ENCODE results near the gene DOC2B. TPM values are rescaled to one million over a fixed set of nuclear protein-coding genes. Genes with fewer than 3 reads are reported as not detected.
"Not testable (repeated sequence)": the region's sequence is repeated elsewhere in the genome, so short reads cannot be mapped to it uniquely, and the experiment has no call there.

Gene DOC2B
- total RNA-seq, 4 donors from 2014 or later = 3.6 to 8.5 (median 6.7) TPM

DNA sequence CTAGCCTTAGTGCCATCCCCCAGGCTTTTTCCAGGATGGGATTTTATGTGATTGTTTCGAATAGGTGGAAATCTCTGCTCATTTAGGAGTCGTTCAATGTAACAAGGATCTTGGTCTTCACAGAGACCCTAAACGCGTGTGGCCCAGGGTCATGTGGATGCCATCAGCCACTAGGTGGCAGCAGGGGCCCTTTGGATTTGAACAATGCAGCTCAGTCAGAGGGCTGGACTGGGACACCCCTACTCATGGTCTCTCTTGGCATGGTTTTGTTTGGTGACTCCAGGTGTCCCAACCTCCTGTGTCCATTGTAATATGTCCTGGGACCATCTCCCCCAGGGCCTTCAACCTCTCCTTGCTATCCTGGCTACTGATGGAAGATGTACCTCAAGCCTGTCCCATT lies 44.9 kb downstream of the DOC2B start:
- H3K36me3 ChIP-seq; H3K4me3 ChIP-seq (replicated peaks in 1 of 3); H3K9me3 ChIP-seq; intact Hi-C loops (cut with DNase I); H3K27me3 ChIP-seq; H3K4me1 ChIP-seq; H3K27ac ChIP-seq: not testable (repeated sequence)
- 0% methylated on average over 1 of the region's 4 CpGs; no CpG with 5 or more reads in 1 of the 2 donors for WGBS, 2 donors
- peak; percentile 75 to 77 for DNase-seq
- peak in 2 of 6 experiments; percentile 44 to 55 for TF ChIP-seq CTCF (IDR thresholded peaks at IDR 0.05)

GRCh38 chr17:135895-136294 lies 45.6 kb downstream of the DOC2B start:
- H3K9me3 ChIP-seq; DNase-seq; H3K36me3 ChIP-seq; H3K4me3 ChIP-seq (replicated peaks in 1 of 3); intact Hi-C loops (cut with DNase I); H3K27ac ChIP-seq; H3K27me3 ChIP-seq; H3K4me1 ChIP-seq: not testable (repeated sequence)
- WGBS, 2 donors = no CpG with 5 or more reads among the region's 1 CpG

DNA sequence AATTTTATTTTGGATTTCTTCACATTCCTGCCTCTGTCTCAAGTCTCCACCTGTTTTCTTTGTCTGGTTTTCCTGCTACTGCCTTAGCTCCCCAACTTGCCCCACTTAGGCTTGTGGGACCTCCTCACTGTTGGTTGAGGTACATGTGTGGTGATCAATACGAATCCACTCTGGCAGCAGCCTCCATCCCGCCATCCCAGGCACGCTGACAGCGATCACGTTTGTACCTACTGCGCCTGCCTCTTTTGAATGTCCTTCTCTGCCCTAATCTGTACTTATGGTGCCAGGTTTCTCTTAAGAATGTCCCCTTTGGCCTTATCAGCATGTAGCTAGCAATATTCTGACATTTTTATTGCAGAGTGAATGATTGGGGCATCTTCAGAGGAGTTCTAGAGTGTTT lies 46.4 kb downstream of the DOC2B start:
- DNase-seq; intact Hi-C loops (cut with DNase I); H3K4me3 ChIP-seq (replicated peaks in 1 of 3); H3K27ac ChIP-seq; H3K27me3 ChIP-seq; H3K4me1 ChIP-seq; H3K36me3 ChIP-seq; H3K9me3 ChIP-seq: not testable (repeated sequence)
- 81 to 82% methylated on average over 5 to 6 of the region's 6 CpGs for WGBS, 2 donors

GRCh38 chr17:134332-134785 lies 47.1 kb downstream of the DOC2B start:
- H3K36me3 ChIP-seq; H3K4me3 ChIP-seq (replicated peaks in 1 of 3); H3K4me1 ChIP-seq; H3K27ac ChIP-seq; H3K9me3 ChIP-seq; H3K27me3 ChIP-seq; DNase-seq; intact Hi-C loops (cut with DNase I): not testable (repeated sequence)
- WGBS, 2 donors = 60% methylated on average over 1 of the region's 25 CpGs; no CpG with 5 or more reads in 1 of the 2 donors

- no CpG with 5 or more reads among the region's 40 CpGs for WGBS, 2 donors
- DNase-seq; H3K4me3 ChIP-seq (replicated peaks in 1 of 3); intact Hi-C loops (cut with DNase I); H3K9me3 ChIP-seq; H3K27me3 ChIP-seq; H3K36me3 ChIP-seq; H3K27ac ChIP-seq; H3K4me1 ChIP-seq: not testable (repeated sequence)
These were observed 47.5 kb downstream of the DOC2B start for GRCh38 chr17:133932-134331.

DNA sequence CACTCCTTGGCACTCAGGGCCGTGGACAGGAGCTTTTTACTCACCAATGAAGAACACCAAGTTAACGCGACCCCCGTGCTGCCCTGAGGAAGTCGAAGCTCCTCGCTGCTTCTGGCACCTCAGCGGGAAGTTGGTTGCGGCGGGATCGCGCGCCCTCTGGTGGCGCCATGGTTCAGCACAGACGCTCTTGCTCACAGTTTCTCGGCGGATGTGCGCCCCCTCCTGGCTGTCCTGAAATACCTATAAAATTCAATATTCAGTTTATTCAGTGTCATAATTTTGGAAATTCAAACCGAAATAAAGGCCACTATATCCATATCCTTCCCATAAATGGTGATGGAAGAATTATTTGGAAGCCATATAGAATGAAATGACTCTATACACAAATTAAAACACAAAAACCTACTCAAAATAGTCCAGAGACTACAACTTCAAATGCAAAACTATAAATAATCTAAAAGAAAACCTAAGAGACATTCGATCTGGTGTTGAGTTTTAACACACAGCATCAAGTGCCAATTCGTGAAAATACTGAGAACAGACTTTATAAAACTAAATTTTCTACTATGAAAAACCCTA lies 63.0 kb downstream of the DOC2B start:
- 1 to 3% methylated on average over 3 to 4 of the region's 20 CpGs for WGBS, 2 donors
- intact Hi-C loops (cut with DNase I); H3K4me3 ChIP-seq (replicated peaks in 1 of 3); H3K4me1 ChIP-seq; H3K9me3 ChIP-seq; DNase-seq; H3K27me3 ChIP-seq; H3K27ac ChIP-seq; H3K36me3 ChIP-seq: not testable (repeated sequence)
- TF ChIP-seq CTCF (IDR thresholded peaks at IDR 0.05) = peak in 2 of 6 experiments; percentile 14 to 35

DNA sequence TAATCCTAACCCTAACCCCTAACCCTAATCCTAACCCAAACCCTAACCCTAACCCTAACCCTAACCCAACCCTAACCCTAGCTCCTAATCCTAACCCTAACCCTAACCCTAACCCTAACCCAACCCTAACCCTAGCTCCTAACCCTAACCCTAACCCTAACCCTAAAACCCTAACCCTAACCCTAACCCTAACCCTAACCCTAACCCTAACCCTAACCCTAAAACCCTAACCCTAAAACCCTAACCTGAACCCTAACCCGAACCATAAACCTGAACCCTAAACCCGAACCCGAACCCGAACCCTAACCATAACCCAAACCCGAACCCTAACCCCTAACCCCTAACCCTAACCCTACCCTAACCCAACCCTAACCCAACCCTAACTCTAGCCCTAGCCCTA lies 68.3 kb downstream of the DOC2B start:
- H3K36me3 ChIP-seq; H3K4me1 ChIP-seq; intact Hi-C loops (cut with DNase I); DNase-seq; H3K9me3 ChIP-seq; H3K27ac ChIP-seq; H3K4me3 ChIP-seq (replicated peaks in 1 of 3); H3K27me3 ChIP-seq: not testable (repeated sequence)
- WGBS, 2 donors = no CpG with 5 or more reads among the region's 5 CpGs

Other genes starting within 250 kb of the DOC2B start
- not detected for gene SCGB1C2, start 44.1 kb downstream of the DOC2B start, total RNA-seq
- gene RPH3AL, start 171.2 kb upstream of the DOC2B start, total RNA-seq = 10 to 100 TPM; 19.1 to 47.7 (median 42.5) TPM

Measured in thyroid gland (tissue), 4 donors.